ENCODE results near the gene SHISA4. TPM values are rescaled to one million over a fixed set of nuclear protein-coding genes. Genes with fewer than 3 reads are reported as not detected.

The SHISA4 gene
- total RNA-seq, 4 donors from 2014 or later = 11.0 to 23.3 (median 13.0) TPM

- ATAC-seq (ENCODE audit: low FRiP score) = no peak
- no peak for TF ChIP-seq CTCF (IDR thresholded peaks at IDR 0.05)
- no peak for DNase-seq (ENCODE audit: low spot score)
Observed at GRCh38 chr1:201893431-201893830, 4.7 kb downstream of the SHISA4 start.

- ATAC-seq (ENCODE audit: low FRiP score) = no peak
Observed at GRCh38 chr1:201894343-201895119, 5.8 kb downstream of the SHISA4 start.

GRCh38 chr1:201895120-201895665 is 6.5 kb downstream of the SHISA4 start:
- DNase-seq (ENCODE audit: low spot score) (no peak), ATAC-seq (ENCODE audit: low FRiP score) (no peak)
- no peak for TF ChIP-seq CTCF (IDR thresholded peaks at IDR 0.05)

More at GRCh38 chr1:201894343-201895119, 5.8 kb downstream of the SHISA4 start:
- no peak for TF ChIP-seq CTCF (IDR thresholded peaks at IDR 0.05)
- DNase-seq (ENCODE audit: low spot score) = no peak

- DNase-seq (ENCODE audit: low spot score) = peak; percentile 83
- ATAC-seq (ENCODE audit: low FRiP score) = peak; percentile 85
- peak in 2 of 3 donors; percentile 85 to 97 for TF ChIP-seq CTCF (IDR thresholded peaks at IDR 0.05)
Observed at GRCh38 chr1:201895913-201896807, 7.5 kb downstream of the SHISA4 start.

GRCh38 chr1:201896951-201897391 is 8.3 kb downstream of the SHISA4 start:
- DNase-seq (ENCODE audit: low spot score) = no peak

More at GRCh38 chr1:201896951-201897391, 8.3 kb downstream of the SHISA4 start:
- TF ChIP-seq CTCF (IDR thresholded peaks at IDR 0.05) = no peak
- no peak for ATAC-seq (ENCODE audit: low FRiP score)

Measured in omental fat pad (tissue), 4 donors.